ENCODE results near the gene LRP1B. TPM values are rescaled to one million over a fixed set of nuclear protein-coding genes. Genes with fewer than 3 reads are reported as not detected.

Gene LRP1B
- total and polyA plus RNA-seq, 2 of the 8 experiments (the other 6 are each of a cell fraction or from before 2014, with no cell fraction given), result 0.03 TPM; not detected in 1

DNA sequence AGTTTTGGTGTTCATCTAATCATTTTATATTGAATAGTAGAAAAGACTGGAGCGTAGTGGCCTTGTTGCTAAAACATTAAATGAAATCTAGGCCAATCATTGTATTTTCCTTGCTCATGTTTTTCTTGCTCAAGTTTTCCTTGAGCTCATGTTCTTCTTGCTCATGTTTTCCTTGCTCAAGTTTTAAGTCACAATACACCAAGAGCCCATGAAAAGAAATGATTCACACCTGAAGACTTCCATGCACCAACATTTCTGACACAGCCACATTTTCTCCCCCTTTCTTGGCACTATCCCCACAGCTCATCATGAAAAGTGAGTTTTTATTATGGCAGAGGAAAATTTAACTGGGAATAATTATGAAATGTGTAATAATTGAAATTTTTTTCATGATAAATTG lies 92.0 kb downstream of the LRP1B start (continued):
- TF ChIP-seq, protein P1, sequence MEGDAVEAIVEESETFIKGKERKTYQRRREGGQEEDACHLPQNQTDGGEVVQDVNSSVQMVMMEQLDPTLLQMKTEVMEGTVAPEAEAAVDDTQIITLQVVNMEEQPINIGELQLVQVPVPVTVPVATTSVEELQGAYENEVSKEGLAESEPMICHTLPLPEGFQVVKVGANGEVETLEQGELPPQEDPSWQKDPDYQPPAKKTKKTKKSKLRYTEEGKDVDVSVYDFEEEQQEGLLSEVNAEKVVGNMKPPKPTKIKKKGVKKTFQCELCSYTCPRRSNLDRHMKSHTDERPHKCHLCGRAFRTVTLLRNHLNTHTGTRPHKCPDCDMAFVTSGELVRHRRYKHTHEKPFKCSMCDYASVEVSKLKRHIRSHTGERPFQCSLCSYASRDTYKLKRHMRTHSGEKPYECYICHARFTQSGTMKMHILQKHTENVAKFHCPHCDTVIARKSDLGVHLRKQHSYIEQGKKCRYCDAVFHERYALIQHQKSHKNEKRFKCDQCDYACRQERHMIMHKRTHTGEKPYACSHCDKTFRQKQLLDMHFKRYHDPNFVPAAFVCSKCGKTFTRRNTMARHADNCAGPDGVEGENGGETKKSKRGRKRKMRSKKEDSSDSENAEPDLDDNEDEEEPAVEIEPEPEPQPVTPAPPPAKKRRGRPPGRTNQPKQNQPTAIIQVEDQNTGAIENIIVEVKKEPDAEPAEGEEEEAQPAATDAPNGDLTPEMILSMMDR (IDR thresholded peaks at IDR 0.05; ENCODE audit: control extremely low read depth in 1 of 3, insufficient read depth in 1 of 3, low read depth in 1 of 3, low read length in 3 of 3), result no peak

Data from H1 (cell line).